SK-N-SH (cell line): Measurements from ENCODE around the gene NDUFS8. TPM values are rescaled to one million over a fixed set of nuclear protein-coding genes. Genes with fewer than 3 reads are reported as not detected.

Experiments used
- CTCF ChIA-PET: fragments of 300-600, 350-600 bp; formaldehyde crosslinking; extraction: SDS; loops from one replicate; lab custom pipeline; 2021; lab: Yijun Ruan, JAX
- POLR2A ChIA-PET: fragments of 350-600 bp; sonication (Branson Sonifier 250); formaldehyde crosslinking; extraction: SDS; loops from one replicate; lab custom pipeline; 2020; ENCODE audit warnings: antibody characterized with exemption, inconsistent platforms; lab: Yijun Ruan, JAX
- DNase-seq: peaks from one replicate; pipeline ENCODE4 v3.0.0; 2012
- H2AFZ ChIP-seq: fragments of 200-600 bp; sonication (generic); 2 replicates; pipeline ENCODE4 v1.8.1; 2016; ENCODE audit warnings: antibody characterized with exemption, mild to moderate bottlenecking, low read depth
- H3F3A ChIP-seq: fragments of 200-600 bp; sonication (generic); replicated peaks from 2 replicates; pipeline ENCODE3; 2016; ENCODE audit warnings: antibody characterized with exemption, mild to moderate bottlenecking; ENCODE audit not compliant: insufficient read depth
- H3K27ac ChIP-seq, 2 experiments: fragments of 200-500 bp in 1 of 2; fragments of 200-600 bp in 1 of 2; sonication (Bioruptor generic) in 1 of 2; sonication (generic), shearing (Covaris generic) in 1 of 2; 2 replicates each; pipeline versions ENCODE4 v1.5.1 to v1.6.1; 2014 to 2016; ENCODE audit warnings: low read depth in 2 of 2, inconsistent platforms in 1 of 2, low read length in 1 of 2, mild to moderate bottlenecking in 1 of 2, mixed read lengths in 1 of 2
- H3K27me3 ChIP-seq: fragments of 200-600 bp; sonication (generic), shearing (Covaris generic); 2 replicates; pipeline ENCODE4 v1.6.1; 2016; ENCODE audit warnings: mixed run types; ENCODE audit not compliant: insufficient read depth
- H3K36me3 ChIP-seq, 2 experiments: fragments of 200-500 bp in 1 of 2; fragments of 200-600 bp in 1 of 2; sonication (Bioruptor generic) in 1 of 2; sonication (generic) in 1 of 2; replicated peaks in 1 of 2; 2 replicates each; pipeline versions ENCODE3 to v1.5.1; 2014 to 2016; ENCODE audit warnings: low read length in 1 of 2, mild to moderate bottlenecking in 1 of 2; ENCODE audit not compliant: insufficient read depth in 2 of 2, control insufficient read depth in 1 of 2
- H3K4me1 ChIP-seq, 2 experiments: fragments of 200-500 bp in 1 of 2; fragments of 200-600 bp in 1 of 2; sonication (Bioruptor generic) in 1 of 2; sonication (generic), shearing (Covaris generic) in 1 of 2; 2 replicates each; pipeline versions ENCODE4 v1.5.1 to v1.6.1; 2014 to 2016; ENCODE audit warnings: low read depth in 1 of 2, low read length in 1 of 2, mixed run types in 1 of 2; ENCODE audit not compliant: insufficient read depth in 2 of 2, control insufficient read depth in 1 of 2
- H3K4me2 ChIP-seq: fragments of 200-600 bp; sonication (generic), shearing (Covaris generic); 2 replicates; pipeline ENCODE4 v1.6.1; 2017; ENCODE audit warnings: mixed run types
- H3K4me3 ChIP-seq, 2 experiments: fragments of 200-500 bp in 1 of 2; fragments of 200-600 bp in 1 of 2; sonication (Bioruptor generic) in 1 of 2; sonication (generic), shearing (Covaris generic) in 1 of 2; 2 replicates each; pipeline versions ENCODE4 v1.5.1 to v1.8.1; 2014 to 2016; ENCODE audit warnings: low read depth in 2 of 2, inconsistent platforms in 1 of 2, low read length in 1 of 2, mild to moderate bottlenecking in 1 of 2, mixed read lengths in 1 of 2, moderate library complexity in 1 of 2
- H3K79me2 ChIP-seq: fragments of 200-600 bp; sonication (generic); 2 replicates; pipeline ENCODE4 v1.8.1; 2017; ENCODE audit warnings: mild to moderate bottlenecking; ENCODE audit not compliant: insufficient read depth
- H3K9ac ChIP-seq: fragments of 200-600 bp; sonication (generic); 2 replicates; pipeline ENCODE4 v1.6.1; 2017; ENCODE audit warnings: mixed run types
- H3K9me2 ChIP-seq: fragments of 200-600 bp; sonication (generic); 2 replicates; pipeline ENCODE4 v1.6.1; 2017; ENCODE audit warnings: mixed run types
- H3K9me3 ChIP-seq: fragments of 200-600 bp; sonication (generic); 2 replicates; pipeline ENCODE4 v1.6.1; 2017; ENCODE audit warnings: mixed run types, mild to moderate bottlenecking, moderate library complexity
- H4K20me1 ChIP-seq: fragments of 200-600 bp; sonication (generic); 2 replicates; pipeline ENCODE4 v1.6.1; 2017; ENCODE audit warnings: mild to moderate bottlenecking, mixed run types; ENCODE audit not compliant: insufficient read depth
- CHD2 ChIP-seq: fragments of 150-350 bp; IDR thresholded peaks from 2 replicates; pipeline ENCODE4 v1.6.1; 2018; ENCODE audit warnings: low read length; ENCODE audit not compliant: partially characterized antibody
- ELF1 ChIP-seq: IDR thresholded peaks from 2 replicates; pipeline ENCODE4 v1.4.0; 2012
- EP300 ChIP-seq, 2 experiments: IDR thresholded peaks; 2 replicates each; pipeline versions ENCODE4 v1.4.0 to v1.6.1; 2012; ENCODE audit warnings: borderline replicate concordance in 1 of 2, low read depth in 1 of 2, low read length in 1 of 2
- EZH2phosphoT487 ChIP-seq: fragments of 200-600 bp; sonication (generic); IDR thresholded peaks from 2 replicates; pipeline ENCODE4 v1.6.1; 2017; ENCODE audit warnings: low read depth, mixed run types, mild to moderate bottlenecking, antibody characterized with exemption, moderate library complexity, borderline replicate concordance
- GABPA ChIP-seq: IDR thresholded peaks from 2 replicates; pipeline ENCODE4 v1.4.0; 2012; ENCODE audit warnings: low read depth, mild to moderate bottlenecking
- GATA2 ChIP-seq: sonication (generic); formaldehyde crosslinking; IDR thresholded peaks from 2 replicates; pipeline ENCODE4 v1.5.0; 2020; ENCODE audit warnings: mild to moderate bottlenecking, missing genetic modification reagents
- MAX ChIP-seq: IDR thresholded peaks from 2 replicates; pipeline ENCODE4 v1.4.0; 2012; ENCODE audit warnings: low read depth
- MEF2A ChIP-seq: IDR thresholded peaks from 2 replicates; pipeline ENCODE4 v1.4.0; 2012; ENCODE audit warnings: low read depth, borderline replicate concordance
- NFIC ChIP-seq: IDR thresholded peaks from 2 replicates; pipeline ENCODE4 v1.4.0; 2012; ENCODE audit warnings: borderline replicate concordance
- NRF1 ChIP-seq: IDR thresholded peaks from 2 replicates; pipeline ENCODE4 v1.6.1; 2012; ENCODE audit warnings: low read depth, mild to moderate bottlenecking, low read length
- PBX3 ChIP-seq: IDR thresholded peaks from 2 replicates; pipeline ENCODE4; 2012
- POLR2AphosphoS5 ChIP-seq: IDR thresholded peaks from 2 replicates; pipeline ENCODE4 v1.6.1; 2012; ENCODE audit warnings: low read depth, low read length
- RCOR1 ChIP-seq: fragments of 150-350 bp; IDR thresholded peaks from 2 replicates; pipeline ENCODE4 v1.6.1; 2017; ENCODE audit warnings: antibody characterized with exemption, low read length
- RFX5 ChIP-seq: IDR thresholded peaks from 2 replicates; pipeline ENCODE4 v1.6.1; 2012; ENCODE audit warnings: mild to moderate bottlenecking, improper control_type of control experiment, low read length
- RXRA ChIP-seq: IDR thresholded peaks from 2 replicates; pipeline ENCODE4 v1.4.0; 2012; ENCODE audit warnings: low read depth, mild to moderate bottlenecking, borderline replicate concordance
- TAF1 ChIP-seq: IDR thresholded peaks from 2 replicates; pipeline ENCODE4 v1.6.1; 2012; ENCODE audit warnings: low read depth, mild to moderate bottlenecking, low read length, moderate library complexity, borderline replicate concordance
- YY1 ChIP-seq: IDR thresholded peaks from 2 replicates; pipeline ENCODE4 v1.4.0; 2012; ENCODE audit warnings: low read depth, mild to moderate bottlenecking
- WGBS: methylation state at CpG from one replicate; pipeline ENCODE4 v1.1.6; 2017; ENCODE audit warnings: low lambda C conversion rate; 5-methylcytosine and 5-hydroxymethylcytosine counted together
- polyA plus RNA-seq, 3 experiments: library from polyadenylated mRNA; depleted of rRNA; stranded (reverse); fragments of >200 nt; gene quantifications; 2 replicates each; pipeline ENCODE4 v1.2.3, GENCODE V29; 2012
- TF ChIP-seq, protein P1 (sequence below): IDR thresholded peaks from 2 replicates; pipeline ENCODE4 v1.4.0; 2012; ENCODE audit warnings: low read depth, borderline replicate concordance
- TF ChIP-seq, protein P2 (sequence below): IDR thresholded peaks from 2 replicates; pipeline ENCODE4 v1.4.0; 2012; ENCODE audit warnings: low read depth, borderline replicate concordance
- TF ChIP-seq, protein P3 (sequence below): fragments of 200-600 bp; sonication (generic); IDR thresholded peaks from 2 replicates; pipeline ENCODE4 v1.6.1; 2017; ENCODE audit warnings: antibody characterized with exemption, mild to moderate bottlenecking, moderate library complexity

NDUFS8 gene
- polyA plus RNA-seq, 1 of the 3 experiments (the other 2 are of a cell fraction), result 123 TPM

GRCh38 chr11:67996622-67997474 lies 33.6 kb upstream of the NDUFS8 start:
- 94% methylated on average over 37 of the region's 41 CpGs for WGBS
- H3K27me3 ChIP-seq, result no peaks in the 10 kb centered on the region
- no peaks in the 10 kb centered on the region for H3K36me3 ChIP-seq
- no peaks in the 10 kb centered on the region for H3K4me1 ChIP-seq
- no peaks in the 10 kb centered on the region for H3K9me2 ChIP-seq
- TF ChIP-seq, protein P1, sequence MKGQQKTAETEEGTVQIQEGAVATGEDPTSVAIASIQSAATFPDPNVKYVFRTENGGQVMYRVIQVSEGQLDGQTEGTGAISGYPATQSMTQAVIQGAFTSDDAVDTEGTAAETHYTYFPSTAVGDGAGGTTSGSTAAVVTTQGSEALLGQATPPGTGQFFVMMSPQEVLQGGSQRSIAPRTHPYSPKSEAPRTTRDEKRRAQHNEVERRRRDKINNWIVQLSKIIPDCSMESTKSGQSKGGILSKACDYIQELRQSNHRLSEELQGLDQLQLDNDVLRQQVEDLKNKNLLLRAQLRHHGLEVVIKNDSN, result peak; percentile 8; the same call in 1 of the 2 replicates
- TF ChIP-seq NRF1, result no peak
- H3F3A ChIP-seq, result peaks cover 3% of the 10 kb centered on the region
- no peak overlapping the region for H2AFZ ChIP-seq
- ChIA-PET POLR2A (no interaction called here), CTCF (no interaction called here)
- H3K4me3 ChIP-seq, result no peak overlapping the region
- H4K20me1 ChIP-seq, result no peaks in the 10 kb centered on the region
- no peaks in the 10 kb centered on the region for H3K79me2 ChIP-seq
- H3K27ac ChIP-seq, result no peak overlapping the region
- DNase-seq, result peak; percentile 71
- H3K4me2 ChIP-seq, result no peak overlapping the region
- no peak overlapping the region for H3K9ac ChIP-seq
- no peaks in the 10 kb centered on the region for H3K9me3 ChIP-seq

DNA sequence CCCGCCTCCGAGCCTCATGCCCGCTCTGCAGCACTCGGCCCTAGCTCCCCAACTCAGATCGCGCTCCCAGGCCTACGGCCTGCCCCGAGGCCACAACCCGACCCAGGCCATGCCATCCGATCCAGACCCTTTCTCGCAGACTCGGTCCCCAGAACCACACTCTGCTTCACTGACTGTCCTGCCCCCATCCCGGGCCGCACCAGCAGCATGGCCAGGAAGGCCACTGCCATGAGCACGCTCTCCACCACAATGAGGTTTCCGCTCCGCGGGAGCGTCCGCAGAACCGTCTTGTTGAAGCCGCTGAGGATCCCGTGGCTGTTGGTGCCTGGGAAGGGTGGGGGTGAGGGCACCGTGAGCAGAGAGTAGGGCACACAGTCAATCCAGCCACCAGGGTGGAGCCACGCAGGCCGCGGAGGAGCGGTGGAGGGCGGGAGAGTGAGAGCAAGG lies 33.0 kb upstream of the NDUFS8 start:
- Histone ChIP-seq H3K27me3 (no peaks in the 10 kb centered on the region), H3K4me3 (no peak overlapping the region), H3K79me2 (no peaks in the 10 kb centered on the region), H3K9ac (no peak overlapping the region), H4K20me1 (no peaks in the 10 kb centered on the region), H3K4me1 (no peaks in the 10 kb centered on the region), H3K36me3 (no peaks in the 10 kb centered on the region), H3K9me2 (no peaks in the 10 kb centered on the region), H3F3A (peaks cover 3% of the 10 kb centered on the region), H3K4me2 (no peak overlapping the region), H2AFZ (no peak overlapping the region), H3K9me3 (no peaks in the 10 kb centered on the region), H3K27ac (no peak overlapping the region)
- ChIA-PET CTCF (no interaction called here), POLR2A (no interaction called here)
- TF ChIP-seq EP300 (IDR thresholded peaks at IDR 0.05; ENCODE audit: borderline replicate concordance in 1 of 2, low read depth in 1 of 2, low read length in 1 of 2) (no peak), YY1 (no peak), NFIC (no peak), TAF1 (no peak), EZH2phosphoT487 (no peak), CHD2 (no peak), MAX (no peak), RFX5 (no peak), PBX3 (no peak), MEF2A (no peak), RXRA (no peak), POLR2AphosphoS5 (no peak), ELF1 (no peak), GATA2 (no peak), RCOR1 (no peak), NRF1 (no peak), GABPA (no peak)
- TF ChIP-seq, protein P2, sequence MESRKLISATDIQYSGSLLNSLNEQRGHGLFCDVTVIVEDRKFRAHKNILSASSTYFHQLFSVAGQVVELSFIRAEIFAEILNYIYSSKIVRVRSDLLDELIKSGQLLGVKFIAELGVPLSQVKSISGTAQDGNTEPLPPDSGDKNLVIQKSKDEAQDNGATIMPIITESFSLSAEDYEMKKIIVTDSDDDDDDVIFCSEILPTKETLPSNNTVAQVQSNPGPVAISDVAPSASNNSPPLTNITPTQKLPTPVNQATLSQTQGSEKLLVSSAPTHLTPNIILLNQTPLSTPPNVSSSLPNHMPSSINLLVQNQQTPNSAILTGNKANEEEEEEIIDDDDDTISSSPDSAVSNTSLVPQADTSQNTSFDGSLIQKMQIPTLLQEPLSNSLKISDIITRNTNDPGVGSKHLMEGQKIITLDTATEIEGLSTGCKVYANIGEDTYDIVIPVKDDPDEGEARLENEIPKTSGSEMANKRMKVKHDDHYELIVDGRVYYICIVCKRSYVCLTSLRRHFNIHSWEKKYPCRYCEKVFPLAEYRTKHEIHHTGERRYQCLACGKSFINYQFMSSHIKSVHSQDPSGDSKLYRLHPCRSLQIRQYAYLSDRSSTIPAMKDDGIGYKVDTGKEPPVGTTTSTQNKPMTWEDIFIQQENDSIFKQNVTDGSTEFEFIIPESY, result no peak
- TF ChIP-seq, protein P3, sequence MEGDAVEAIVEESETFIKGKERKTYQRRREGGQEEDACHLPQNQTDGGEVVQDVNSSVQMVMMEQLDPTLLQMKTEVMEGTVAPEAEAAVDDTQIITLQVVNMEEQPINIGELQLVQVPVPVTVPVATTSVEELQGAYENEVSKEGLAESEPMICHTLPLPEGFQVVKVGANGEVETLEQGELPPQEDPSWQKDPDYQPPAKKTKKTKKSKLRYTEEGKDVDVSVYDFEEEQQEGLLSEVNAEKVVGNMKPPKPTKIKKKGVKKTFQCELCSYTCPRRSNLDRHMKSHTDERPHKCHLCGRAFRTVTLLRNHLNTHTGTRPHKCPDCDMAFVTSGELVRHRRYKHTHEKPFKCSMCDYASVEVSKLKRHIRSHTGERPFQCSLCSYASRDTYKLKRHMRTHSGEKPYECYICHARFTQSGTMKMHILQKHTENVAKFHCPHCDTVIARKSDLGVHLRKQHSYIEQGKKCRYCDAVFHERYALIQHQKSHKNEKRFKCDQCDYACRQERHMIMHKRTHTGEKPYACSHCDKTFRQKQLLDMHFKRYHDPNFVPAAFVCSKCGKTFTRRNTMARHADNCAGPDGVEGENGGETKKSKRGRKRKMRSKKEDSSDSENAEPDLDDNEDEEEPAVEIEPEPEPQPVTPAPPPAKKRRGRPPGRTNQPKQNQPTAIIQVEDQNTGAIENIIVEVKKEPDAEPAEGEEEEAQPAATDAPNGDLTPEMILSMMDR, result no peak
- whole genome bisulfite sequencing, result 96% methylated on average over 27 of the region's 29 CpGs
- DNase-seq, result peak; percentile 12
